Stimulated activated CD8-positive, alpha-beta memory T cell treated with anti-CD3 and anti-CD28 coated beads, Interleukin-4, amount 100 ng/mL, for 1 hour (primary cell): Measurements from ENCODE around the gene PRSS36.
"Not testable (repeated sequence)": the region's sequence is repeated elsewhere in the genome, so short reads cannot be mapped to it uniquely, and the experiment has no call there.

Source experiments
- DNase-seq, 2 donors: peaks; one replicate each; pipeline ENCODE4 v3.0.0-alpha.2; 2020; ENCODE audit warnings: low read depth in 2 of 2, low spot score in 1 of 2

The PRSS36 gene

GRCh38 chr16:31142109-31143010, 7.5 kb downstream of the PRSS36 start:
- peak; percentile 91 to 93 for DNase-seq

- no peak for DNase-seq
Observed at GRCh38 chr16:31141489-31142108, 8.3 kb downstream of the PRSS36 start.

DNA sequence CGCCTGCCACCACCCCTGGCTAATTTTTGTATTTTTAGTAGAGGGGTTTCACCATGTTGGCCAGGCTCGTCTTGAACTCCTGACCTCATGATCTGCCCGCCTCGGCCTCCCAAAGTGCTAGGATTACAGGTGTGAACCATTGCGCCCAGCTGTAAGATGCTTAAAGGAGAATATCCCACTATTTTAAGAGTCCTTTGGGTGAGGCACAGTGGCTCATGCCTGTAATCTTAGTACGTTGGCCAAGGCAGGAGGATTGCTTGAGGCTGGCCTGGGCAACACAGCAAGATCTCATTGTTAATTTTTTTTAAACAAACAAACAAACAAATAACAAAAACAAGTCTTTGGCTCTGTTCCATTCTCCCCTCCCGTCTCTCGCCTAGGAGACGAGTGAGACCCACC, 8.8 kb downstream of the PRSS36 start:
- DNase-seq, result not testable (repeated sequence)

GRCh38 chr16:31138621-31139578, 11.0 kb downstream of the PRSS36 start:
- no peak for DNase-seq

- DNase-seq, result not testable (repeated sequence)
Observed at GRCh38 chr16:31136822-31137499, 12.9 kb downstream of the PRSS36 start.

DNA sequence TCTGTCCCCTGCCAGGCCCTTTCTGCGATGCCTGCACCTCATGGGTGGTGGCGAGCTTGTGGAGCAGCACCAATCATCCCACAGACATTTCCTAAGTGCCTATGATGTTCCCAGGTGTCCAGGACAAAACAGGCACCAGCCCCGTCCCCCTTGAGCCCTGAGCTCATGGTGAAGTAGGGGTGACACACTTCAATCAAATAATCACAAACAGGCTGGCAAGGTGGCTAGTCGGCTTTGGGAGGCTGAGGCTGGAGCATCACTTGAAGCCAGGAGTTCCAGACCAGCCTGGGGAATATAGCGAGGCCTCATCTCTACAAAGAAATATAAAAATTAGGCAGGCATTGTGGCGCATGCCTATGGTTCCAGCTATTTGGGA, 13.6 kb downstream of the PRSS36 start:
- no peak for DNase-seq

DNA sequence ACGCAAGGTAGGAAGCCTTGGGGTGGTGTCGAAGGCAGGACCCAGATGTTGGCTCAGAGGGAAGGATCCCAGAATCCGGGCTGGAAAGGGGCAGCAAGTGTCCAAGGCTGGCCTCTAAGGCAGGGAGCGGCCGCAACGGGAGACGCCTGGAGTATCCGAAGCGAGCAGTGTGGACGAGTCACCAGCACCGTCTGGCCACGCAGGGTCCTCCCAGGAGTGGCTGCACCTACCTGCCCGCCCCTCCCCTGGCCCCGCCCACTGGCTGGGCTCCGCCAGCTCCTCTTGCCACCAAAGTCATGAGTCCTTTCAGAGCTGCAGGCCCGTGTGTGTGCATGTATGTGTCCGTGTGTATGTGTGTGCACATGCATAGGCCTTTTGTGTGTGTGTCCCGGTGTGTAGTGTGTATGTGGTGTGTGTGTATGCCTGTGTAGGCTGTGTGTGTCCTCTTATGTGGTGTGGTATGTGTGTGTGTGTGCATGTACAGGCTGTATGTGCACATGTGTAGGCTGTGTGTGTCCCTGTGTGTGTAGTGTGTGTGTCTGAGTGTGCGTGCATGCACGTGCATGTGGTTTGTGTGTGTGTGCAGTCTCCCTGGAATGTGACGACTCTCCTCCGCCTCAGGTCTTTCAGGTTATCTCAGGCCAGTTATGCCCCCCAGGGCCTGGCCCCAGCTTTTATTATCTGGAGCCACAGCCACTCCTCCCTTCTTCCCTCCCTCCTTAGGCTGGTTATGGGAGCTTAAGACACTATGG, 14.2 kb downstream of the PRSS36 start, which contains the start of gene PRSS8:
Gene PRSS8, minus strand, starts transcription at position 193 of the 752 bp plus-strand sequence. CDS start 229 bp downstream, outside the sequence.
- no peak for DNase-seq

DNA sequence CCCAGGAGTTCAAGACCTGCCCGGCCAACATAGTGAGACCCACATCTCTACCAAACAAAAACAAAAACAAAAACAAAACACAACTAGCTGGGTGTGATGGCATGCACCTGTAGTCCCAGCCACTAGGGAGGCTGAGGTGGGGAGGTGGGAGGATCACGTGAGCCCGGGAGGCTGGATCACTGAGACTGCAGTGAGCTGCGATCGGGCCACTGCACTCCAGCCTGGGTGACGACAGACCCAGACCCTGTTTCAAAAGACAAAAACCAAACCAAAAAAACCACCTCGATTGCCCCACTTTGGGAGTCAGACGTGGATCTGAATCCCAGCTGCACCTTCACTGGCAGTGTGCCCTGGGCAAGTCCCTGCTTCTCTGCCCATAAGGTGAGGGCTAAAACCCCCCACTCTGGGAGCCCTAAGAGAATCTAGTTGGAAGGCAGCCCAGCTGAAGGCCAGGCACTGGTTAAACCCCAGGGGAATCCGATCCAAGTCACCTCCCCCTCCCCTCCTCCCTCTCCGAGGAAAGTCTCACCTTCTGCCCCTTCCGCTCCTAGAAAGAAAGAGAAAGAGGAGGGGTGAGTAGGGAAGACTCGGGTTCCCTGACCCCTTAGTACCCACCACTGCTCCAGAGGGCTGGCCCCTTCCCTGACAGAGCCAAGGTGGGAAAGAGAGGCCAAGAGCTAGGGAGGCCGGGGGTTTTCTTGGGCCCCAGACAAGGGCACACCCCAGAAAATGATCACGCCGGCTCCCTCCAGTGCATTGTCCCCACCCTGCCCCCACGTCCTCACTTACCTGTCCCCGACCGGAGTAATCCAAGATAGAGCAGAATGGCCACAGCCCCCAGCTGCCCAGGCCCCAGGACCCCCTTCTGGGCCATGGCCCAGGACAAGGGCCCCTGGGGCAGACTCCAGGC, 15.0 kb downstream of the PRSS36 start:
- DNase-seq, result no peak

DNA sequence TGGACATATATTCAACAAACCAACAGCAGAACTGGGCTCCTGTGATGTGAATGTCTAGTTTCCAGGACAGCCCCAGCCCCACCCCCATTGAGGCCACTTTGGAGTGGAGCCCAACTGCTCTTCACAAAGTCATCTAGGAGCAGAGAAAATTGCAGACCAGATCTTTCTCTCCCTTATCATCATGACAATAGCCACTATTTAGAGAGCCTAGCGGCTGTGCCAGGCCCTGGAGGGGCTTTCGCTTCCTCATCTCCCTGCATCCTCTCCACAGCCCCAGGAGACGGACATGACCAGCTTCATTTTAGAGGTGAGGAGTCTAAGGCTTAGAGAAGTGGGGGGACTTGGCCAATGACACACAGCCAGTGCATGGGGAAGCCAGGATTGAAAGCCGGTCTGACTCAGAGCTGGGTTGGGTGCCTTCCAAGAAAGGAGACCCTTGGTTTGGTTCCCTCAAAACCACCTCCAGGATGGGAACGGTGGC, 15.7 kb downstream of the PRSS36 start:
- no peak for DNase-seq

DNA sequence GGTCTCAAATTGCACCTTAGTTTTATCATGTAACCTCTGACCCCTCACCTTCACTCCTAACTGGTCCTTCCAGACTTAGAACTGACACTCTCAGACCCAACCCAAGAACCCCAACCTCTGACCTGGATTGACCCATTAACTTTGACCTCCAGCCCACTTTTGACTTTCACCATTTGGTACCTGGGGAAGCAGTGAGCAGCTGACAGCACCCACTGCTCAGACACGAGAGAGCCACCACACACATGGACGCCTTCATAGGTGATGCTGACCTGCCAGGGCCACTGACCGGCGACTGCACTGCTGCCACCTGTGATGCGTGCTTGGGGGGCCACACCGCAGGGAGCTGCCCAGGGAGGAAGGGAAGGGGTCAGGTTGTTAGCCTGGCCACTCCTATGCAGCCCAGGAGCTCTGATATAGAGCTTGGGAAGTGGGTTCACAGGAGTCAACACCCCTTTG, 16.8 kb downstream of the PRSS36 start:
- no peak for DNase-seq

DNA sequence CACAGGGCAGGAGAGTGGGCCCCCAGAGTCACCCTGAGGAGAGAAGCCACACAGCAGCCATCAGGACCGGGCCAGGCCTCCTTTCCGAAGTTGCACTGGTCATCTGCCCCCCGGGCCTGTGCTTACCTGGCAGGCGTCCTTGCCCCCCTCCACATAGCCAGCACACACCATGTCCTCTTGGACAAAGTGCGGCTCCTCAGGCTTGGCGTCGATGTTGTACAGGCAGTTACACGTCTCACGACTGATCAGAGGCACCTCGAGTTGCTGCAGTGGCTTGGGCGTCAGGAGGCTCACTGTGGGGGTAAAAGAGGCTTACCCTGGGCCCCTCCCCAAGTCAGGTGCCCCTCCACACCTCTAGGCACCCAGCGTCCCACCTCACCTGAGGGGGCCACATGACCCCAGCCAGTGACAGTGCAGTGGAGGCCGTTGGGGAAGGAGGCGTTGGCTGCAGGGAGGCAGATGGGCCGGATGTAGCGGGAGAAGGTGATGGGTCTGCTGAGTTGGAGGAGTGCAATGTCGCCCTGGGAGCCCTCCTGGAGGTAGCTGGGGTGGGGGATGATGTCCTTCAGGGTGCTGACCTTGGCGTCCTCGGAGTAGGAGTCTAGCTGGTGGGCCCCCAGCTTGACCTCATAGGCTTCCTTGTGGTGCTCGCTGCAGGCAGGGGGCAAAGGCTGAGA, 17.4 kb downstream of the PRSS36 start:
- DNase-seq, result no peak

GRCh38 chr16:31131841-31132271, 18.0 kb downstream of the PRSS36 start:
- DNase-seq, result no peak

DNA sequence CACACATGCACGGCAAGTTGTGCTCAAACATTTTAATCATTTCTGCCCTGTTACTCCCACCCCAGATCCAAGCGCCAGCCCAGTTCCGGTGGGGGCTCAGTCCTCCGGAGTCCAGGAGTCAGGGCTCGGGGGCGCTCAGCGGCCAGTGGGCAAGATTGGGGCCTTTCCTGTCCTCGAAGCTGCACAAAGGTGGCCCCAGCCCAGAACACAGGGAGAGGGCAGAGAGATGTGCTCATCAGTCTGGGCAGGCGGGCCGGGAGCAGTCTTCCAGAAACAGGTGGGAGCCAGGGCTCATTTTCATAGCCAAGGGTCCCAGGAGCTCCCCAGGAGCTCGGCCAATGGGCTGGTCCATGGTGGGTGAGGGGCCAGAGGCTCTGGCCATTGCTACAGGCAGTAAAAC, 18.4 kb downstream of the PRSS36 start:
- DNase-seq, result no peak

GRCh38 chr16:31130899-31131298, 19.0 kb downstream of the PRSS36 start:
- no peak for DNase-seq

DNA sequence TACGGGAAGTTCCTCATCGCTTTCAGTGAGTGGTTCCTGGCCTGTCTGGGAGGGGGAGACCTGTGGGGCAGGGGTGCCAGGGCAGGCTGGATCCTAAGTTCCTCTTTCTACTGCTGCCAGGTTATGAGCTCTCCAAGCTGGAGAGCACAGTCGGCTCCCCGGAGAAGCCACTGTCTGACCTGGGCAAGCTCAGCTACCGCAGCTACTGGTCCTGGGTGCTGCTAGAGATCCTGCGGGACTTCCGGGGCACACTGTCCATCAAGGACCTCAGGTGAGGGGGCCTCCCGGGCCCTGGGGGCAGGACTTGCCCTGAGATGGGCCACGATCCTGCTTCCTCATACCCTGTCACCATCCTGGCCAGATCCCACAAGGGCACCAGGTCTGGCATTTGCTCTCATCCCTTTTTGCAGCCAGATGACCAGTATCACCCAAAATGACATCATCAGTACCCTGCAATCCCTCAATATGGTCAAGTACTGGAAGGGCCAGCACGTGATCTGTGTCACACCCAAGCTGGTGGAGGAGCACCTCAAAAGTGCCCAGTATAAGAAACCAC, 19.5 kb downstream of the PRSS36 start:
- DNase-seq, result no peak

DNA sequence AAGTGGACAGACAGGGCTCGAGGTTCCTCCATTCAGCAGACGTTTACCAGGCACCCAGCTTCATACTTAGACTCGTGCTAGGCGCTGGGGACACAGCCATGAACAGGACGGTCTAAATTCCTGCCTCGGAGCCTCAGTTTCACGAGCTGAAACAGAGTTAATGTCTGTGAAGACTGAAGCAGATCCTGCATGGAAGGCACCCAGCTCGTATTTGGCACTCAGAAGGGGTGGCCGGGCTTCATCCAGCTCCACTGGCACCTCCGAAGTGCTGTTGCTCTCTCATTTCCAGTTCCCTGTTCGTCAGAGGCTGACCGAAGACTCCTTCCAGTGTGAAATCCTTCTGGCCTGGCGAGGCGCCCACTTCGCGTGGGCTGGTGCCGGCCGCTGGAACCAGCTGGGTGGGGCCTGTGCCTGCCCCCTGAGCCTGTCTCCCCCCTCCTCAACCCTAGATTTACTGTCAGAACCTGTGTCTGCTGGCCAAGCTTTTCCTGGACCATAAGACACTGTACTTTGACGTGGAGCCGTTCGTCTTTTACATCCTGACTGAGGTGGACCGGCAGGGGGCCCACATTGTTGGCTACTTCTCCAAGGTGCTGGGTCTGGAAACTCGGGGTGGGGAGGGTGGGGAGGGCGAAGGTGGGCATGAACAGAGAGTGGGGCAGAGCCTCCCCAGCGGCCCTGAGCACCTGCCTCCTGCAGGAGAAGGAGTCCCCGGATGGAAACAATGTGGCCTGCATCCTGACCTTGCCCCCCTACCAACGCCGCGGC, 20.1 kb downstream of the PRSS36 start:
- DNase-seq, result no peak
